ENCODE data around the gene ZNF780A.

DNA sequence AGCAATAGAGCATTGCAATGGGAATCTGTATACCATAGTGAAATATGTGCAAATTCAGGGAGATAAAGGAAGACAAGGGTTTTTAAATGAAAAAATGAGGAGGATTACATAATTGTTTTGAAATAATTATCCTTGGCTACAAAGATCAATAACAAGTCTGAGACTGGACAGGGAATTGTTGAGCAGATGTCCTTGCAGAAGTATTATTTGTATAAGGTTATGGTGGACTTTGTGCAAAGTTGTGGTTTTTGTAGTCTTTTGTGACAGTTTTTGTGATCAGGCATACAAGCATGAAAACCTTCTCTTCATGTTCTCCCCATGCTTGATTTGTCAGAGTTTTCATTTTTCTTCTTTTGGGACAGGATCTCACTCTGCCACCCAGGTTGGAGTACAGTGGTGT, 25.3 kb upstream of the ZNF780A start:
- TF ChIP-seq, protein P1, sequence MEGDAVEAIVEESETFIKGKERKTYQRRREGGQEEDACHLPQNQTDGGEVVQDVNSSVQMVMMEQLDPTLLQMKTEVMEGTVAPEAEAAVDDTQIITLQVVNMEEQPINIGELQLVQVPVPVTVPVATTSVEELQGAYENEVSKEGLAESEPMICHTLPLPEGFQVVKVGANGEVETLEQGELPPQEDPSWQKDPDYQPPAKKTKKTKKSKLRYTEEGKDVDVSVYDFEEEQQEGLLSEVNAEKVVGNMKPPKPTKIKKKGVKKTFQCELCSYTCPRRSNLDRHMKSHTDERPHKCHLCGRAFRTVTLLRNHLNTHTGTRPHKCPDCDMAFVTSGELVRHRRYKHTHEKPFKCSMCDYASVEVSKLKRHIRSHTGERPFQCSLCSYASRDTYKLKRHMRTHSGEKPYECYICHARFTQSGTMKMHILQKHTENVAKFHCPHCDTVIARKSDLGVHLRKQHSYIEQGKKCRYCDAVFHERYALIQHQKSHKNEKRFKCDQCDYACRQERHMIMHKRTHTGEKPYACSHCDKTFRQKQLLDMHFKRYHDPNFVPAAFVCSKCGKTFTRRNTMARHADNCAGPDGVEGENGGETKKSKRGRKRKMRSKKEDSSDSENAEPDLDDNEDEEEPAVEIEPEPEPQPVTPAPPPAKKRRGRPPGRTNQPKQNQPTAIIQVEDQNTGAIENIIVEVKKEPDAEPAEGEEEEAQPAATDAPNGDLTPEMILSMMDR (IDR thresholded peaks at IDR 0.05): no peak
- TF ChIP-seq POLR2A (IDR thresholded peaks at IDR 0.05): no peak
